ENCODE results near the gene NEMP2.
A peak's percentile ranks its signal among the peaks of the same experiment; 100 is the strongest.

Gene NEMP2

GRCh38 chr2:190554357-190555006 lies 20.0 kb upstream of the NEMP2 start:
- no peak for DNase-seq

- DNase-seq: no peak
Observed at GRCh38 chr2:190553254-190553653, 18.7 kb upstream of the NEMP2 start.

- no peak for DNase-seq
Observed at GRCh38 chr2:190551928-190552327, 17.4 kb upstream of the NEMP2 start.

GRCh38 chr2:190550137-190550536 lies 15.6 kb upstream of the NEMP2 start:
- DNase-seq: no peak

GRCh38 chr2:190547886-190548285 lies 13.4 kb upstream of the NEMP2 start:
- DNase-seq: no peak

GRCh38 chr2:190546734-190547133 lies 12.2 kb upstream of the NEMP2 start:
- no peak for DNase-seq

GRCh38 chr2:190545555-190546385 lies 11.2 kb upstream of the NEMP2 start:
- DNase-seq: no peak

GRCh38 chr2:190545093-190545492 lies 10.6 kb upstream of the NEMP2 start:
- no peak for DNase-seq

- DNase-seq: no peak
Observed at GRCh38 chr2:190540048-190540447, 5.5 kb upstream of the NEMP2 start.

GRCh38 chr2:190538201-190538600 lies 3.7 kb upstream of the NEMP2 start:
- DNase-seq: no peak

- no peak for DNase-seq
Observed at GRCh38 chr2:190537765-190538164, 3.2 kb upstream of the NEMP2 start.

GRCh38 chr2:190535586-190535985 lies 1.1 kb upstream of the NEMP2 start:
- DNase-seq: peak in 1 of 2 experiments; percentile 39

GRCh38 chr2:190535121-190535439 lies 558 bp upstream of the NEMP2 start:
- DNase-seq: no peak

- DNase-seq: no peak
Observed at GRCh38 chr2:190533968-190534309, 583 bp downstream of the NEMP2 start.

GRCh38 chr2:190533175-190533967 lies 1.2 kb downstream of the NEMP2 start:
- no peak for DNase-seq

GRCh38 chr2:190532581-190532980 lies 1.9 kb downstream of the NEMP2 start:
- DNase-seq: no peak

- DNase-seq: peak; percentile 51 to 77
Observed at GRCh38 chr2:190530248-190530900, 4.1 kb downstream of the NEMP2 start.

- no peak for DNase-seq
Observed at GRCh38 chr2:190529486-190530247, 4.9 kb downstream of the NEMP2 start.

GRCh38 chr2:190528521-190529001 lies 6.0 kb downstream of the NEMP2 start:
- DNase-seq: peak in 1 of 2 experiments; percentile 57

GRCh38 chr2:190527918-190528317 lies 6.6 kb downstream of the NEMP2 start:
- peak; percentile 93 to 94 for DNase-seq

- DNase-seq: peak in 1 of 2 experiments; percentile 86
Observed at GRCh38 chr2:190527214-190527613, 7.3 kb downstream of the NEMP2 start.

GRCh38 chr2:190526105-190526750 lies 8.3 kb downstream of the NEMP2 start:
- DNase-seq: no peak

Measured in NCI-H526 (cell line).